Measurements from ENCODE around the gene OPN4.

DNA sequence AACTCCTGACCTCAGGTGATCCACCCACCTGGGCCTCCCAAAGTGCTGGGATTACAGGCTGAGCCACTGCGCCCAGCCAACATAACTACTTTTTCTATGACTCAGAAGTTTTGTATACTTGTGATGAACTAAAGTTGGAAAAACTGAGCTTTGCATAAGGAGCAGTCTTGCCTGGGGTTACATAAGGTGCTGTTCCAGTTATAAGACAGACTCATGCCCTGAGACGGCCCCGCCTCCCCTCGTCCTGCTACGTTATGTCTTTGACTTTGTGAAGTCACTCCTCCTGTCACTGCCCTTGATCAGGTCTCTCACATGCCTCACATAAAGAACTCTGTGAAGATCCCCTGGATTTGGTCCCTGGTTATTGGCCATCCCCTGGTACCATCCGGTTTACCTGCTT, 40.4 kb upstream of the OPN4 start:
- TF ChIP-seq, protein P1, sequence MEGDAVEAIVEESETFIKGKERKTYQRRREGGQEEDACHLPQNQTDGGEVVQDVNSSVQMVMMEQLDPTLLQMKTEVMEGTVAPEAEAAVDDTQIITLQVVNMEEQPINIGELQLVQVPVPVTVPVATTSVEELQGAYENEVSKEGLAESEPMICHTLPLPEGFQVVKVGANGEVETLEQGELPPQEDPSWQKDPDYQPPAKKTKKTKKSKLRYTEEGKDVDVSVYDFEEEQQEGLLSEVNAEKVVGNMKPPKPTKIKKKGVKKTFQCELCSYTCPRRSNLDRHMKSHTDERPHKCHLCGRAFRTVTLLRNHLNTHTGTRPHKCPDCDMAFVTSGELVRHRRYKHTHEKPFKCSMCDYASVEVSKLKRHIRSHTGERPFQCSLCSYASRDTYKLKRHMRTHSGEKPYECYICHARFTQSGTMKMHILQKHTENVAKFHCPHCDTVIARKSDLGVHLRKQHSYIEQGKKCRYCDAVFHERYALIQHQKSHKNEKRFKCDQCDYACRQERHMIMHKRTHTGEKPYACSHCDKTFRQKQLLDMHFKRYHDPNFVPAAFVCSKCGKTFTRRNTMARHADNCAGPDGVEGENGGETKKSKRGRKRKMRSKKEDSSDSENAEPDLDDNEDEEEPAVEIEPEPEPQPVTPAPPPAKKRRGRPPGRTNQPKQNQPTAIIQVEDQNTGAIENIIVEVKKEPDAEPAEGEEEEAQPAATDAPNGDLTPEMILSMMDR (IDR thresholded peaks at IDR 0.05), result no peak
- TF ChIP-seq POLR2AphosphoS5 (IDR thresholded peaks at IDR 0.05), result no peak
- TF ChIP-seq EP300 (IDR thresholded peaks at IDR 0.05), result no peak
- no peak for TF ChIP-seq POLR2A (IDR thresholded peaks at IDR 0.05)
